ENCODE measurements around the gene YKT6.

YKT6 gene

GRCh38 chr7:44184873-44185446 lies 15.8 kb upstream of the YKT6 start:
- Histone ChIP-seq H2AFZ (ENCODE audit: low read depth, low read length) (peak overlapping the region; percentile 41), H3K9me3 (ENCODE audit: insufficient read depth, low read length) (no peaks in the 10 kb centered on the region), H3K4me1 (ENCODE audit: low read length) (peaks cover 7% of the 10 kb centered on the region), H3K36me3 (replicated peaks; ENCODE audit: low read depth, low read length) (no peaks in the 10 kb centered on the region), H3K9ac (ENCODE audit: low read length) (no peak overlapping the region), H3K4me3 (ENCODE audit: low read length) (no peak overlapping the region), H4K20me1 (ENCODE audit: insufficient read depth, low read length) (no peaks in the 10 kb centered on the region), H3K4me2 (ENCODE audit: low read length) (no peak overlapping the region), H3K27me3 (ENCODE audit: low read depth, low read length) (peaks cover 16% of the 10 kb centered on the region; the same call in 1 of the 2 replicates), H3K27ac (ENCODE audit: low read length) (no peak overlapping the region), H3K79me2 (ENCODE audit: low read length) (no peaks in the 10 kb centered on the region)
- TF ChIP-seq CTCF (IDR thresholded peaks at IDR 0.05; ENCODE audit: low read depth, low read length) = no peak
- TF ChIP-seq EZH2phosphoT487 (IDR thresholded peaks at IDR 0.05; ENCODE audit: low read depth) = no peak

GRCh38 chr7:44185729-44186128 lies 15.0 kb upstream of the YKT6 start:
- no peak for TF ChIP-seq CTCF (IDR thresholded peaks at IDR 0.05; ENCODE audit: low read depth, low read length)
- no peak for TF ChIP-seq EZH2phosphoT487 (IDR thresholded peaks at IDR 0.05; ENCODE audit: low read depth)
- no peak overlapping the region for H3K4me2 ChIP-seq (ENCODE audit: low read length)
- H2AFZ ChIP-seq (ENCODE audit: low read depth, low read length) = no peak overlapping the region

GRCh38 chr7:44186736-44187135 lies 14.0 kb upstream of the YKT6 start:
- TF ChIP-seq EZH2phosphoT487 (IDR thresholded peaks at IDR 0.05; ENCODE audit: low read depth) (no peak), CTCF (IDR thresholded peaks at IDR 0.05; ENCODE audit: low read depth, low read length) (no peak)
- H3K79me2 ChIP-seq (ENCODE audit: low read length) = no peaks in the 10 kb centered on the region
- H3K27ac ChIP-seq (ENCODE audit: low read length) = no peak overlapping the region
- H3K4me2 ChIP-seq (ENCODE audit: low read length) = no peak overlapping the region
- no peaks in the 10 kb centered on the region for H4K20me1 ChIP-seq (ENCODE audit: insufficient read depth, low read length)
- no peak overlapping the region for H3K9ac ChIP-seq (ENCODE audit: low read length)
- no peaks in the 10 kb centered on the region for H3K36me3 ChIP-seq (replicated peaks; ENCODE audit: low read depth, low read length)
- H3K9me3 ChIP-seq (ENCODE audit: insufficient read depth, low read length) = no peaks in the 10 kb centered on the region
- peaks cover 15% of the 10 kb centered on the region; the same call in 1 of the 2 replicates for H3K27me3 ChIP-seq (ENCODE audit: low read depth, low read length)
- H2AFZ ChIP-seq (ENCODE audit: low read depth, low read length) = no peak overlapping the region
- H3K4me3 ChIP-seq (ENCODE audit: low read length) = no peak overlapping the region
- peaks cover 7% of the 10 kb centered on the region for H3K4me1 ChIP-seq (ENCODE audit: low read length)

More at GRCh38 chr7:44185729-44186128, 15.0 kb upstream of the YKT6 start:
- no peaks in the 10 kb centered on the region for H4K20me1 ChIP-seq (ENCODE audit: insufficient read depth, low read length)
- H3K79me2 ChIP-seq (ENCODE audit: low read length) = no peaks in the 10 kb centered on the region
- H3K27ac ChIP-seq (ENCODE audit: low read length) = no peak overlapping the region
- H3K9ac ChIP-seq (ENCODE audit: low read length) = no peak overlapping the region
- no peaks in the 10 kb centered on the region for H3K36me3 ChIP-seq (replicated peaks; ENCODE audit: low read depth, low read length)
- H3K4me3 ChIP-seq (ENCODE audit: low read length) = no peak overlapping the region
- H3K9me3 ChIP-seq (ENCODE audit: insufficient read depth, low read length) = no peaks in the 10 kb centered on the region
- H3K27me3 ChIP-seq (ENCODE audit: low read depth, low read length) = peaks cover 16% of the 10 kb centered on the region; the same call in 1 of the 2 replicates
- H3K4me1 ChIP-seq (ENCODE audit: low read length) = peaks cover 7% of the 10 kb centered on the region

GRCh38 chr7:44187636-44188416 lies 13.0 kb upstream of the YKT6 start:
- Histone ChIP-seq H3K9me3 (ENCODE audit: insufficient read depth, low read length) (no peaks in the 10 kb centered on the region), H3K4me2 (ENCODE audit: low read length) (no peak overlapping the region), H3K4me3 (ENCODE audit: low read length) (no peak overlapping the region), H3K27ac (ENCODE audit: low read length) (no peak overlapping the region), H3K27me3 (ENCODE audit: low read depth, low read length) (peaks cover 5% of the 10 kb centered on the region; the same call in 1 of the 2 replicates), H3K4me1 (ENCODE audit: low read length) (peaks cover 7% of the 10 kb centered on the region), H2AFZ (ENCODE audit: low read depth, low read length) (no peak overlapping the region), H4K20me1 (ENCODE audit: insufficient read depth, low read length) (no peaks in the 10 kb centered on the region), H3K9ac (ENCODE audit: low read length) (no peak overlapping the region), H3K79me2 (ENCODE audit: low read length) (no peaks in the 10 kb centered on the region), H3K36me3 (replicated peaks; ENCODE audit: low read depth, low read length) (no peaks in the 10 kb centered on the region)
- no peak for TF ChIP-seq EZH2phosphoT487 (IDR thresholded peaks at IDR 0.05; ENCODE audit: low read depth)
- no peak for TF ChIP-seq CTCF (IDR thresholded peaks at IDR 0.05; ENCODE audit: low read depth, low read length)
